OCI-LY3 (cell line): ENCODE results near the gene GPR52.

Experiments
- H2AFZ ChIP-seq: fragments of 200-600, 300-600 bp; shearing (Covaris generic); 2 replicates; pipeline ENCODE4 v1.6.0; 2014; ENCODE audit warnings: antibody characterized with exemption, low read depth, low read length
- H3K27ac ChIP-seq: fragments of 200-600, 300-600 bp; sonication (generic); 2 replicates; pipeline ENCODE4 v1.5.1; 2014; ENCODE audit warnings: mild to moderate bottlenecking, low read length, moderate library complexity, mixed read lengths
- H3K27me3 ChIP-seq: fragments of 200-600, 300-600 bp; sonication (generic); 2 replicates; pipeline ENCODE4 v1.6.1; 2014; ENCODE audit warnings: low read depth, low read length, mixed read lengths
- H3K36me3 ChIP-seq: fragments of 200-600, 300-600 bp; sonication (generic); replicated peaks from 2 replicates; pipeline ENCODE3; 2014; ENCODE audit warnings: low read depth, low read length, mixed read lengths
- H3K4me1 ChIP-seq: fragments of 300-600, 200-600 bp; sonication (generic); 2 replicates; pipeline ENCODE4 v1.6.1; 2014; ENCODE audit warnings: low read length, mixed read lengths
- H3K4me2 ChIP-seq: fragments of 200-600, 300-600 bp; sonication (generic); 2 replicates; pipeline ENCODE4 v1.6.1; 2014; ENCODE audit warnings: low read length, mixed read lengths
- H3K4me3 ChIP-seq: fragments of 300-600, 200-600 bp; sonication (generic); 2 replicates; pipeline ENCODE4 v1.5.1; 2014; ENCODE audit warnings: antibody characterized with exemption, mild to moderate bottlenecking, low read length, moderate library complexity
- H3K79me2 ChIP-seq: fragments of 300-600, 200-600 bp; shearing (Covaris generic); 2 replicates; pipeline ENCODE4 v1.6.1; 2014; ENCODE audit warnings: mild to moderate bottlenecking, low read length, mixed read lengths
- H3K9ac ChIP-seq: fragments of 300-600, 200-600 bp; shearing (Covaris generic); 2 replicates; pipeline ENCODE4 v1.6.0; 2014; ENCODE audit warnings: mild to moderate bottlenecking, low read length, moderate library complexity
- H3K9me3 ChIP-seq: fragments of 200-600, 300-600 bp; shearing (Covaris generic); 2 replicates; pipeline ENCODE4 v1.6.1; 2014; ENCODE audit warnings: low read length, mixed read lengths; ENCODE audit not compliant: insufficient read depth
- H4K20me1 ChIP-seq: fragments of 200-600, 300-600 bp; sonication (generic); 2 replicates; pipeline ENCODE4 v1.6.1; 2016; ENCODE audit warnings: low read length, mixed read lengths; ENCODE audit not compliant: insufficient read depth
- CTCF ChIP-seq: fragments of 200-600, 300-600 bp; sonication (generic); IDR thresholded peaks from 2 replicates; pipeline ENCODE4 v1.5.1; 2014; ENCODE audit warnings: antibody characterized with exemption, low read length, low read depth
- EZH2phosphoT487 ChIP-seq: fragments of 200-600 bp; shearing (Covaris generic); IDR thresholded peaks from 2 replicates; pipeline ENCODE4 v1.6.1; 2018; ENCODE audit warnings: antibody characterized with exemption, mixed run types, low read depth

Gene GPR52

GRCh38 chr1:174425121-174425520 lies 22.6 kb upstream of the GPR52 start:
- H3K79me2 ChIP-seq, result no peaks in the 10 kb centered on the region
- H3K27ac ChIP-seq, result no peak overlapping the region
- H3K27me3 ChIP-seq, result no peaks in the 10 kb centered on the region
- TF ChIP-seq EZH2phosphoT487 (no peak), CTCF (no peak)
- no peaks in the 10 kb centered on the region for H4K20me1 ChIP-seq
- no peak overlapping the region for H3K4me3 ChIP-seq
- H3K4me1 ChIP-seq, result peaks cover 5% of the 10 kb centered on the region; the same call in 1 of the 2 replicates
- H3K36me3 ChIP-seq, result no peaks in the 10 kb centered on the region
- no peak overlapping the region for H3K4me2 ChIP-seq
- H3K9ac ChIP-seq, result no peak overlapping the region
- no peak overlapping the region for H2AFZ ChIP-seq
- no peaks in the 10 kb centered on the region for H3K9me3 ChIP-seq

- H3K4me3 ChIP-seq, result no peak overlapping the region
- H3K4me1 ChIP-seq, result peaks cover 5% of the 10 kb centered on the region; the same call in 1 of the 2 replicates
- no peak overlapping the region for H2AFZ ChIP-seq
- H3K36me3 ChIP-seq, result no peaks in the 10 kb centered on the region
- no peaks in the 10 kb centered on the region for H4K20me1 ChIP-seq
- H3K27ac ChIP-seq, result no peak overlapping the region
- H3K4me2 ChIP-seq, result no peak overlapping the region
- no peaks in the 10 kb centered on the region for H3K79me2 ChIP-seq
- TF ChIP-seq EZH2phosphoT487, result no peak
- no peak for TF ChIP-seq CTCF
- no peaks in the 10 kb centered on the region for H3K27me3 ChIP-seq
- H3K9me3 ChIP-seq, result no peaks in the 10 kb centered on the region
- H3K9ac ChIP-seq, result no peak overlapping the region
Measured at GRCh38 chr1:174426153-174426552, 21.6 kb upstream of the GPR52 start.

GRCh38 chr1:174428033-174428432 lies 19.7 kb upstream of the GPR52 start:
- Histone ChIP-seq H3K9me3 (no peaks in the 10 kb centered on the region), H3K4me1 (peaks cover 5% of the 10 kb centered on the region; the same call in 1 of the 2 replicates), H3K36me3 (no peaks in the 10 kb centered on the region), H3K4me3 (no peak overlapping the region), H2AFZ (no peak overlapping the region), H3K27me3 (no peaks in the 10 kb centered on the region), H3K9ac (no peak overlapping the region), H3K79me2 (no peaks in the 10 kb centered on the region), H3K27ac (no peak overlapping the region), H4K20me1 (no peaks in the 10 kb centered on the region), H3K4me2 (no peak overlapping the region)
- TF ChIP-seq CTCF, result no peak
- TF ChIP-seq EZH2phosphoT487, result no peak

- no peaks in the 10 kb centered on the region for H3K9me3 ChIP-seq
- no peak overlapping the region for H3K4me2 ChIP-seq
- H3K27me3 ChIP-seq, result no peaks in the 10 kb centered on the region
- peaks cover 5% of the 10 kb centered on the region; the same call in 1 of the 2 replicates for H3K4me1 ChIP-seq
- no peaks in the 10 kb centered on the region for H3K79me2 ChIP-seq
- TF ChIP-seq EZH2phosphoT487 (no peak), CTCF (no peak)
- no peak overlapping the region for H3K4me3 ChIP-seq
- no peak overlapping the region for H2AFZ ChIP-seq
- H3K9ac ChIP-seq, result no peak overlapping the region
- H4K20me1 ChIP-seq, result no peaks in the 10 kb centered on the region
- no peak overlapping the region for H3K27ac ChIP-seq
- no peaks in the 10 kb centered on the region for H3K36me3 ChIP-seq
Measured at GRCh38 chr1:174428739-174429138, 19.0 kb upstream of the GPR52 start.
